GM12865 (cell line): ENCODE measurements around the gene RFTN1.

Experiments
- DNase-seq: peaks from one replicate; pipeline ENCODE4 v3.0.0; 2010; ENCODE audit warnings: low read depth
- H3K4me3 ChIP-seq: 2 replicates; pipeline ENCODE4 v1.5.1; 2011; ENCODE audit warnings: mild to moderate bottlenecking, low read depth, low read length, control low read depth
- CTCF ChIP-seq: IDR thresholded peaks from 2 replicates; pipeline ENCODE4 v1.5.1; 2011; ENCODE audit warnings: low read length, control low read depth, low read depth, inconsistent platforms; ENCODE audit not compliant: insufficient read depth; ENCODE audit errors: missing control alignments

The RFTN1 gene

GRCh38 chr3:16401273-16401672, 112.2 kb downstream of the RFTN1 start:
- no peak overlapping the region for H3K4me3 ChIP-seq
- no peak for DNase-seq
- no peak for TF ChIP-seq CTCF

DNA sequence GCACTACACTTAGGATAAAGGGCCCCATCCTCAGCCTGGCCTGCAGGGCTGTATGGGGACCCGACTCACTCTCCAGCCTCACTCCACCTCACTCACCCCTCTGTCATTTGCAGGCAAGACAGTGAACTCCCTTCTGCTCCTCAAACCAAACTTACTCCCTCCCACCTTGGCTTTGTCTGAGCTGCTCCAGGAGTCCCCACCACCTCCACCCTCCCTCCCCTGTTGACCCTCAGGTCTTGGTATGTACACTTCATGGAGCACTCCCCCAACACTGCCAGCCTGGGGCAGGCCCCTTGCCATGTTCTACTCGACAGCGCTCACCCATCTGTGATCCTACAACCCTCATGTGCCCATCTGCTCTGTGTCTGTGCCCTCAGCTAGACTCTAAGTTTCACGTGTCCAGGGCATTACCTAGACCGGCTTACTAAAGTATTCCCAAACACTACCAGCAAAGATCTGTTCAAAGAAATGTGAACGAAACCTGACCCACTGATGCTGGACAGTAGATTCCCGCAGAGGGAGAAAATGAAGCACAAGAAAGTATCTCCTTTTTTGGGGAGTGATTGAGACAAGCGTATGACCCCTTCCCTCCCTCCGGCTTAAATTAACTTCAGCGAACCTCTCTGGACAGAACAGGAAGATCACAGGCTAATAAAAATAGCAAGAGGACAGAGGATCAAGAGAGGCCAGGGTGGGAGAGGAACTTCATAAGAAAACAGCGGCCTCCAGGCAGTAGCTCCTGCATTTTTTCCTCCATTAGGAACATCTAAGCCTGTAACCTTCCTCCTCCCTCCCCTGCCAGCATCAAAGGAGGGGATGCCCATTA, 113.2 kb downstream of the RFTN1 start:
- TF ChIP-seq CTCF = no peak
- H3K4me3 ChIP-seq = no peak overlapping the region
- DNase-seq = no peak

DNA sequence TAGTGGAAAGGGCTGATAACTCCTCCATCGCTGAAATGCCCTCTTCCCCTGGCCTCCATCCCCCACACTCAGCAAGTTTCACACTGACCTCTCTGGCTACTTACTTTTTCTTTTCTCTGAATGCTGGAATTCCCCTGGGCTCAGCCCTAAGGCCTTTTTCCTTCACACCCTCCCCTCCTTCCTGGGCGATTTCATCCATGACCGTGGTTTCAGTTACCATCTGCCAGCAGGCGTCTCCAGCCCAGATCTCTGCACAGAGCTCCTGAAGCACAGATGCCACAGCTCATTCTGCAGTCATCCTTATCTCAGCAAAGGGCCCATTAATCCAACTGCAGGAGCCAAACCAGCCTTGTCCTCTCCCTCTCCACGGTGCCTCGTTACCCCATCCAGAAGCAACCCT, 114.0 kb downstream of the RFTN1 start:
- TF ChIP-seq CTCF = peak; percentile 4
- no peak overlapping the region for H3K4me3 ChIP-seq
- DNase-seq = peak; percentile 57

DNA sequence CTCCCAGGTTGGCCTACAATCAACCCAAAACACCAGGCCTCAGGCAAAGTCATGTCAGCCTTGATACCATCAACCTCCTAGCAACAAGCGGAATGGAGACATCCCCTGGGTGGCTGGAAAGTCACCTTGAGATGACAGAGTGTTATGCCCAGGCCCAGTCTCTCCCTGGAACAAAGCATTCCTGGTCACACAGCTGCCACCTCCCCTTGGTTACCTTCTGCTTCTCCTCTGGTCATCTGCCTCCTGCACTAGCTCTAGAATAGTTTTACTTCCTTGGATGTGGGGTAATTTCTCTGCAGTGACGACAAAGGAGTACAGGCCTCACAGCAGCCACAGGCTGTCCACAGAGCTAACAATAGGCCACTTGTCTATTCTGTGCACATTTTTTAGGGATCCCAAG, 114.9 kb downstream of the RFTN1 start:
- no peak for DNase-seq
- H3K4me3 ChIP-seq = no peak overlapping the region
- no peak for TF ChIP-seq CTCF

- DNase-seq = no peak
- no peak overlapping the region for H3K4me3 ChIP-seq
- no peak for TF ChIP-seq CTCF
Measured at GRCh38 chr3:16396202-16396601, 117.3 kb downstream of the RFTN1 start.

DNA sequence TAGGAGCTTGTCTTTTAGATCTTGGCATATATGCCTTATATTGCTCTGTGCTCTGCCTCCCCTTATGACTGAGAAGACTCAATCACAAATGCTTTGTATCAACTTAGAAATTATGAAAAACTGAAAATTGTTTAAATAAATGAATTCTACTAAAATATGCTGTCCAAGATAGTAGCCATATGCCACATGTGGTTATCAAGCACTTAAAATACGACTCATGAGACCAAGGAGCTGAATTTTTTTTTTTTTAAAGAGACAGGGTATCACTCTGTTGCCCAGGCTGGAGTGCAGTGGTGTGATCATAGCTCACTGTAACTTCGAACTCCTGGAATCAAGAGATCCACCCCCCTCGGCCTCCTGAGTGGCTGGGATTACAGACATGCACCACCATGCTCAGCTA, 118.3 kb downstream of the RFTN1 start:
- no peak for TF ChIP-seq CTCF
- DNase-seq = no peak
- H3K4me3 ChIP-seq = no peak overlapping the region

DNA sequence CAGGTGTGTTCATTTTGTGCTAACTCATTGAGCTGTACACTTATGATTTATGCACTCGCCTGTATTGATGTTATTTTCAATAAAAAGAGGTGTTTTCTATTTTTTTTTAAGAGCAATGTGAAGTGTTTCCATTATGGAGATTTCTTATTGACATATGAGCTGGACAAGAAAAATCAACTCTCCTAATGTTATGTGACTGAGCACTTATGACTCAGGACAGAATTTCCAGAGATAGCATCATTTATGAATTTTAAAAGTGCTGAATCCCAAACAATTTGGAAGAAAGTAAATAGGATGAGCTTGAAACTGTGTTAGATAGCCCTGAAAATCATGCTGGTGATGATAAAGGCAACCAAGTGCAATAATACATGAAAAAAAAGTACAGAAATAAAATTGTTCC, 118.9 kb downstream of the RFTN1 start:
- no peak for TF ChIP-seq CTCF
- DNase-seq = no peak
- no peak overlapping the region for H3K4me3 ChIP-seq
